Stimulated activated CD4-positive, alpha-beta T cell treated with anti-CD3 and anti-CD28 coated beads, Interleukin-15, amount 100 ng/mL, for 48 hours (primary cell): Measurements from ENCODE around the gene ATAD2B.
"Not testable (repeated sequence)": the region's sequence is repeated elsewhere in the genome, so short reads cannot be mapped to it uniquely, and the experiment has no call there.

Experiments used
- DNase-seq, 2 donors: peaks; one replicate each; pipeline ENCODE4 v3.0.0-alpha.2; 2020; ENCODE audit warnings: low read depth in 2 of 2

Gene ATAD2B

GRCh38 chr2:23926750-23927571 is at the start of gene ATAD2B:
Gene ATAD2B, minus strand, starts transcription at chr2:23927123. Its CDS starts 353 bp downstream, at chr2:23926770.
- DNase-seq = peak; percentile 85 to 91

- no peak for DNase-seq
Observed at GRCh38 chr2:23967846-23968245, 40.9 kb upstream of the ATAD2B start.

GRCh38 chr2:23954325-23955014 is 27.5 kb upstream of the ATAD2B start:
- no peak for DNase-seq

- DNase-seq = no peak
Observed at GRCh38 chr2:23953625-23954024, 26.7 kb upstream of the ATAD2B start.

GRCh38 chr2:23952558-23952957 is 25.6 kb upstream of the ATAD2B start:
- DNase-seq = not testable (repeated sequence)

- DNase-seq = no peak
Observed at GRCh38 chr2:23947350-23947749, 20.4 kb upstream of the ATAD2B start.

- DNase-seq = no peak
Observed at GRCh38 chr2:23944976-23945375, 18.1 kb upstream of the ATAD2B start.

- no peak for DNase-seq
Observed at GRCh38 chr2:23944527-23944926, 17.6 kb upstream of the ATAD2B start.

GRCh38 chr2:23943666-23944065 is 16.7 kb upstream of the ATAD2B start:
- DNase-seq = no peak

- DNase-seq = no peak
Observed at GRCh38 chr2:23941644-23942043, 14.7 kb upstream of the ATAD2B start.

GRCh38 chr2:23940718-23941620 is 14.0 kb upstream of the ATAD2B start:
- DNase-seq = peak; percentile 25 to 29

GRCh38 chr2:23939987-23940717 is 13.2 kb upstream of the ATAD2B start, which contains the start of gene UBXN2A:
Gene UBXN2A, plus strand, starts transcription at chr2:23940463. Its CDS starts 17,852 bp downstream, at chr2:23958315.
- peak; percentile 45 to 66 for DNase-seq

GRCh38 chr2:23934259-23934658 is 7.3 kb upstream of the ATAD2B start:
- no peak for DNase-seq

- peak in 1 of 2 donors; percentile 3 for DNase-seq
Observed at GRCh38 chr2:23926290-23926749, 603 bp downstream of the ATAD2B start.

- peak; percentile 41 to 45 for DNase-seq
Observed at GRCh38 chr2:23925702-23926289, 1.1 kb downstream of the ATAD2B start.

GRCh38 chr2:23924589-23925359 is 2.1 kb downstream of the ATAD2B start:
- no peak for DNase-seq

- DNase-seq = no peak
Observed at GRCh38 chr2:23918837-23919489, 8.0 kb downstream of the ATAD2B start.

- DNase-seq = no peak
Observed at GRCh38 chr2:23916727-23917405, 10.1 kb downstream of the ATAD2B start.

GRCh38 chr2:23915327-23915726 is 11.6 kb downstream of the ATAD2B start:
- DNase-seq = no peak
